Measurements from ENCODE around the gene SLC18A3. TPM values are rescaled to one million over a fixed set of nuclear protein-coding genes. Genes with fewer than 3 reads are reported as not detected.

SLC18A3 gene
- total and polyA plus RNA-seq, 2 experiments from 2014 or later, result 0.16 TPM; not detected in 1

GRCh38 chr10:49562893-49563292, 47.2 kb upstream of the SLC18A3 start:
- H2AFZ ChIP-seq, result no peak overlapping the region
- Mint-ChIP-seq H3K27me3 (ENCODE audit: insufficient read depth, low read depth, poor library complexity) (peaks cover 5% of the 10 kb centered on the region), H3K9me3 (peaks cover 2% of the 10 kb centered on the region; the same call in 2 of the 3 replicates), H3K36me3 (ENCODE audit: low read depth) (no peaks in the 10 kb centered on the region), H3K4me1 (peaks cover 11% of the 10 kb centered on the region), H3K4me3 (no peak overlapping the region), H3K27ac (no peak overlapping the region)
- peaks cover 2% of the 10 kb centered on the region; the same call in 1 of the 2 replicates for H3K9me2 ChIP-seq (ENCODE audit: insufficient read depth)
- no peak overlapping the region for H3K27ac ChIP-seq (ENCODE audit: low read depth)
- no peaks in the 10 kb centered on the region for H3K36me3 ChIP-seq (ENCODE audit: insufficient read depth)
- no peaks in the 10 kb centered on the region for H4K20me1 ChIP-seq (replicated peaks; ENCODE audit: insufficient read depth)
- peaks cover 4% of the 10 kb centered on the region; the same call in 1 of the 2 replicates for H3K4me1 ChIP-seq (ENCODE audit: insufficient read depth)
- DNase-seq (ENCODE audit: low spot score) (no peak), ATAC-seq (no peak)
- TF ChIP-seq ZNF114 (CRISPR knock-in tag; IDR thresholded peaks at IDR 0.05) (no peak), ZNF331 (CRISPR knock-in tag; IDR thresholded peaks at IDR 0.05; ENCODE audit: low read depth) (no peak), EZH2phosphoT487 (IDR thresholded peaks at IDR 0.05; ENCODE audit: unreplicated experiment) (no peak), POLR2AphosphoS5 (IDR thresholded peaks at IDR 0.05; ENCODE audit: low read depth) (no peak), CTCF (conservative IDR thresholded peaks at IDR 0.05; ENCODE audit: low read depth in 2 of 2) (no peak), ETS1 (IDR thresholded peaks at IDR 0.05) (no peak), REST (IDR thresholded peaks at IDR 0.05; ENCODE audit: unreplicated experiment) (no peak), ZNF462 (CRISPR knock-in tag; IDR thresholded peaks at IDR 0.05) (no peak), NANOG (IDR thresholded peaks at IDR 0.05; ENCODE audit: borderline replicate concordance) (no peak), EZH2 (IDR thresholded peaks at IDR 0.05; ENCODE audit: low read depth, unreplicated experiment) (no peak), STAT1 (IDR thresholded peaks at IDR 0.05; ENCODE audit: unreplicated experiment) (no peak), CREB1 (CRISPR knock-in tag; IDR thresholded peaks at IDR 0.05; ENCODE audit: low read depth) (no peak), JUNB (IDR thresholded peaks at IDR 0.05; ENCODE audit: unreplicated experiment) (no peak)
- H3K79me2 ChIP-seq (replicated peaks; ENCODE audit: insufficient read depth), result no peaks in the 10 kb centered on the region
- no peaks in the 10 kb centered on the region for H3K27me3 ChIP-seq (ENCODE audit: insufficient read depth)
- H3K4me3 ChIP-seq, result no peak overlapping the region
- H3K4me2 ChIP-seq, result no peak overlapping the region
- H3F3A ChIP-seq (replicated peaks; ENCODE audit: low read depth), result no peaks in the 10 kb centered on the region

Data from GM23338 (cell line).